Dermis blood vessel endothelial cell (primary cell): ENCODE results near the gene EGLN1. TPM values are rescaled to one million over a fixed set of nuclear protein-coding genes. Genes with fewer than 3 reads are reported as not detected.

Experiments
- DNase-seq: peaks from one replicate; pipeline ENCODE4 v3.0.0; 2010
- total RNA-seq: library from RNA; depleted of rRNA; stranded (reverse); fragments of >200 nt; gene quantifications from 2 replicates; pipeline ENCODE4 v1.2.3, GENCODE V29; 2014

The EGLN1 gene
- total RNA-seq, 1 donor from 2014 or later, result 129 TPM

DNA sequence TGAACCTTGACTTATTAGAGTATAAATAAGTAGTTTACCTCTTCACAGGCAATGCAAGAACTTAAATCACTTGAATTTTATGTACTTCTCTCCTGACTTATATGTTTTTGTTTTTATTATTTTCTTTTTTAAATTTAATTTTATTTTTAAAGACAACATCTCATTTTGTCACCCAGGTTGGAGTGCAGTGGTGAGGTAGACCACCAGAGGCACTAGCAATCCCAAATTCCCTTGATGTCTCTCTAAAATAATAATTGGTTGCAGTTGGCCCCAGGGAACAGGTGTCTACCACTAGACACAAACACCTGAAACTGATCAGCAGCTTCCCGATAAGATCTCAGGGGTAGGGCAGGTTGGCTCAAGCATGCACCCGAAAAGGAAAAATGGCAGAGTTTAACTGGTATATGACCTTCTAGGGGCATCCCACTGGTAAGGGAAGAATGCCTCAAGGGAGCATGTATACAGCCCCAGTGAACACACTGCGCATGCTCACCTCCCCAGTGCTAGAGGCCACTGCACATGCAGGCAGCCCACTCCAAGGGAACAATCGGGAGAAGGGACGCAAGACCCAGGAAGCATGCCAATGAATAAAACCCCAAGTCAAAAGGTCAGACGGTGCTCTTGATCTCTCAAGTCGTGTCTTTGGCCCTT, 99.1 kb downstream of the EGLN1 start:
- DNase-seq, result no peak

DNA sequence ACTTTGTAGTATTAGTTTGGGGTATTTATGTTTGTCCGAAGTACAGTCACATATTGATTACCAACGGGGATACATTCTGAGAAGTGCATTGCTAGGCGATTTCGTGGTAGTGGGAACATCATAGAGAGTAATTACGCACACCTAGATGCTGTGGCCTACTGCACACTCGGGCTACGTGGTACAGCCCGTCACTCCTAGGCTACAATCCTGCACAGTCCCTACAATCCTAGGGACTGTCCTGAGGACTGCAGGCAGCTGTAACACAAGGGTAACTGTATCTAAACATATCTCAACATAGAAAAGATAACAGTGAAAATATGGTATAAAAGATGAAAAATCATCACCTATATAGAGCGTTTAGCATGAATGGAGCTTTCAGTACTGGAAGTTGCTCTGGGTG, 103.0 kb downstream of the EGLN1 start:
- no peak for DNase-seq

DNA sequence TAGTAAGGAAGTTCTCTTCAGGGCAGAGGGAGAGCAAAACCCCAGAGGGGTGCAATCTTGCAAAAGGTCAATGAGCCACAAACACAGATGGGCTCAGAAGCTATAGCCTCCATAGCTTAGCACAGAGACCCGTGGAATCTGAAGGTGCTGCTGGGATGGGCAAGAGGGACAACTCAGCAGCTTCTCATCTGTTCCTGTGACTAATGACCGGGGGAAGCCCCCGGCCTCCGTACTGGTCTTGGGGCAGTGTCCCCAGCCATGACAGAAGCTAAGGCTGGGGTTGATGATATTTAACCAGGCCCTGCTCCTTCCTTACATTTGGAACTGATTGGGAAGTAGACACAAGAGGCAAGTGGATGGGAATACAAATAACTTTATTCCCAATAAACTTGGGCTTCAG, 103.5 kb downstream of the EGLN1 start:
- no peak for DNase-seq

DNA sequence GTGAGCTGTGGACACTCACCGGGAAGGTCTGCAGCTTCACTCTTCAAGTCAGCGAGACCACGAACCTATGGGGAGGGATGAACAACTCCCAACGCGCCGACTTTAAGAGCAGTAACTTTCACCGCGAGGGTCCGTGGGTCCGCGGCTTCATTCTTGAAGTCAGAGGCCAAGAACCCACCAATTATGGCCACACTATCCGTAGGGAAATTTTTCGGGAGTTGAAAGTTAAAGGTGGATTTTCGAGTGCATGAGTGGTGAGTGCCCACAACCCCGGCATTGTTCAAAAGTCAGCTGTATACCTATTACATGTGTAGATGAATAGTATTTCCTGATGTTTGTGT, 104.1 kb downstream of the EGLN1 start:
- DNase-seq, result no peak

DNA sequence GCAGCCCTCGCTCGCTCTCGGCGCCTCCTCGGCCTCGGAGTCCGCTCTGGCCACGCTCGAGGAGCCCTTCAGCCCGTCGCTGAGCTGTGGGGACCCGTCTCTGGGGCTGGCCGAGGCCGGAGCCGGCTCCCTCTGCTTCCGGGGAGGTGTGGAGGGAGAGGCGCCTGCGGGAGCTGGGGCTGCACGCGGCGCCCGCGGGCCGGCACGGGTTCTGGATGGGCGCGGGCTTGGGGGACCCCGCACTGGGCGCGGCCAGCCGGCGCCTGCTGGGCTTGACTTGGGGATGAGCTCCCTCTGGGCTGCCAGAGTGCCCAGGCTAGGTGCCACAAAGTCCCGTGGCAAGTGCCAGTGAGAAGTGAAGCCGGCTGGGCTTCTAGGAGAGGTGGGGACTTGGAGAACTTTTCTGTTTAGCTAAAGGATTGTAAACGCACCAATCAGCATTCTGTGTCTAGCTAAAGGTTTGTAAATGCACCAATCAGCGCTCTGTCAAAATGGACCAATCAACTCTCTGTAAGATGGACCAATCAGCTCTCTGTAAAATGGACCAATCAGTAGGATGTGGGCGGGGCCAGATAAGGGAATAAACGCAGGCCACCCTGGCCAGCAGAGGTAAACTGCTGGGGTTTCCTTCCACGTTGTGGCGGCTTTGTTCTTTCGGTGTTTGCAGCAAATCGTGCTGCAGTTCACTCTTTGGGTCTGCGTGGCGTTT, 104.6 kb downstream of the EGLN1 start:
- no peak for DNase-seq

DNA sequence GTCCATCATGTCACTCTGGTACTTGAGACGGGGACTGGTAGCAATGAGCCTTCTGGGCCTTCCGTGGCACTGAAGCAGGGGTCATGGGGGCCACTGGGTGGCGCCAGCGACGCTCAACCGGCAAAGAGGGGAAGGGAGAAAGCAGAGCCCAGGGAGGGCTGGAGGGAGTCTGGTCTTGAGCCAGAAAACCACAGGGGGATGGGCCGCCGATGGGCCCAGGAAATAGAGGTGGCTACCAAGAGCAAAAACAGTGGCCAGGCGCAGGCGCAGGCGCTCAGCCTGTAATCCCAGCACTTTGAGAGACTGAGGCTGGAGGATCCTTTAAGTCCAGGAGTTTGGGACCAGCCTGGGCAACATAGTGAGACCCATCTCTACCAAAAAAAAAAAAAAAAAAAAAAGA, 106.2 kb downstream of the EGLN1 start:
- DNase-seq, result peak; percentile 69

Other genes starting within 250 kb of the EGLN1 start
- 51.7 and 69.0 TPM in 2 replicates for gene GNPAT, start 181.1 kb downstream of the EGLN1 start, total RNA-seq
- 25.4 and 25.6 TPM in 2 replicates for gene EXOC8, start 84.4 kb downstream of the EGLN1 start, total RNA-seq
- 22.1 and 22.3 TPM in 2 replicates for gene SPRTN, start 84.0 kb downstream of the EGLN1 start, total RNA-seq
- gene TSNAX, start 106.4 kb upstream of the EGLN1 start, total RNA-seq, result 38.0 and 42.4 TPM in 2 replicates
- gene DISC1, start 204.5 kb upstream of the EGLN1 start, total RNA-seq, result 9.9 and 19.9 TPM in 2 replicates